ENCODE measurements around the gene KRT222. TPM values are rescaled to one million over a fixed set of nuclear protein-coding genes. Genes with fewer than 3 reads are reported as not detected.

KRT222 gene
- total RNA-seq, 3 donors from 2014 or later, result 0.43 to 1.0 TPM; not detected in 1

DNA sequence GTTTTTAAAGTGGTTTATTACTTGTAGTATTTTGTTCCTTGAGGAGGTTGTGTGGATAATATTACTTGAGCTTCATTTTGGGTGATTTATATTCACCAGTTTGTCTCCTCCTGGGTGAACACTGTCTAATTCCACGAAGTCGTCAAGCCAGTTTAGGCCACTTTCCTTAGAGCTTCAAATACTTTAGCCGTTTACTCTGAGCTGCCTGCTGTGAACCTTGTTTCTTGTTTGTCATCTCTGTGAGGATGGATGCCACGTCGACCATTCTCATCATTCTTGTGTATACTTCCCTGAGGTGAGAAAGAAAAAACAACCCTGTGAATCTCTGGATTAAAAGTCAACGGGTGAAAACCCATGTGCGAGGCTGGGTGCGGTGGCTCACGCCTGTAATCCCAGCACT lies 29.6 kb upstream of the KRT222 start:
- H3K9me3 ChIP-seq, result no peaks in the 10 kb centered on the region
- DNase-seq, result no peak
- intact Hi-C loops (cut with DNase I, micrococcal nuclease), result no loop called here
- no peak for TF ChIP-seq CTCF (IDR thresholded peaks at IDR 0.05)
- no peaks in the 10 kb centered on the region for H3K36me3 ChIP-seq (ENCODE audit: low read depth)
- H3K4me3 ChIP-seq, result no peak overlapping the region
- no peak for ATAC-seq
- no peaks in the 10 kb centered on the region for H3K4me1 ChIP-seq (ENCODE audit: low read depth)

GRCh38 chr17:40687106-40687505 lies 22.1 kb upstream of the KRT222 start:
- DNase-seq, result no peak
- Histone ChIP-seq H3K4me1 (ENCODE audit: low read depth) (no peaks in the 10 kb centered on the region), H3K9me3 (no peaks in the 10 kb centered on the region), H3K36me3 (ENCODE audit: low read depth) (no peaks in the 10 kb centered on the region), H3K4me3 (no peak overlapping the region)
- no peak for ATAC-seq
- intact Hi-C loops (cut with DNase I, micrococcal nuclease), result no loop called here
- TF ChIP-seq CTCF (IDR thresholded peaks at IDR 0.05), result no peak

DNA sequence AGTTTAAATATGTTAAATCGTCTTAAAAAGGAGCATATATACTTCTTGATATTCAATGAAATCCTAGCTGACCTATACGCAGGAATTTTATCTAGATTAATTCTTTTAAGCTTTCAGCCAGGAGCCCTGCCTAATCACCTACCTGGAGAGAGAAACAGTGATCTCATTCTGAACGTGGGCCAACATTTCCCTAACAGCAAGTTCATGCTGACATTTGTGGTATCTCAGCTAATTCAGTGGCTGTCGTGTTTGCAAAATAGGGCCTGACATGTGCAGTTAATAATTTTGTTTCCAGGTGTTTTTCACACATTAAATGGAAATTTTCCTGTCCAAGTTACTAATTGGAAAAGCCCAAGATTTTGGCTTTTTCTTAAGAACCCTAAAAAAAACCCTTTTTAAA lies 21.2 kb upstream of the KRT222 start:
- TF ChIP-seq CTCF (IDR thresholded peaks at IDR 0.05), result no peak
- DNase-seq (no peak), ATAC-seq (no peak)
- Histone ChIP-seq H3K4me1 (ENCODE audit: low read depth) (no peaks in the 10 kb centered on the region), H3K36me3 (ENCODE audit: low read depth) (no peaks in the 10 kb centered on the region), H3K4me3 (no peak overlapping the region), H3K9me3 (no peaks in the 10 kb centered on the region)
- intact Hi-C loops (cut with DNase I, micrococcal nuclease), result no loop called here

DNA sequence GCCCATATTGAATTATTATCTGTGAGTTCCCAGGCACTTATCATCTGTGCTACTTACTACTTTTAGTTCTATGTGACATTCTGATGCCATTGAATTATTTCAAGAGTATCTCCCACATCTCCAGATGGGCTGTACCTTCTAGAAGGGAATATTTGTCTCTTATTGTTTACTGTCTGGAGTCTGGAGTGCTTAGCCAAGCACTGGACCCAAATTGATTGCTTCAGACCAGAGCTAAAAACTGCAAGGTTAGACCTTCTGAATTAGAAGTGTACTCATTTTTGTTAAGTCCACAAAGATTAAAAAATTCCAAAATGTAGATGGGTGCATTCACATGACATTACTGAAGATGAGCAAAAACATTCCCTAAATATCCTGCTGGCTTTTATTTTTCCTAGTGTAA lies 16.0 kb upstream of the KRT222 start:
- intact Hi-C loops (cut with DNase I, micrococcal nuclease), result no loop called here
- Histone ChIP-seq H3K4me3 (no peak overlapping the region), H3K36me3 (ENCODE audit: low read depth) (no peaks in the 10 kb centered on the region), H3K9me3 (no peaks in the 10 kb centered on the region), H3K4me1 (ENCODE audit: low read depth) (no peaks in the 10 kb centered on the region)
- no peak for TF ChIP-seq CTCF (IDR thresholded peaks at IDR 0.05)
- DNase-seq, result no peak
- ATAC-seq, result no peak

DNA sequence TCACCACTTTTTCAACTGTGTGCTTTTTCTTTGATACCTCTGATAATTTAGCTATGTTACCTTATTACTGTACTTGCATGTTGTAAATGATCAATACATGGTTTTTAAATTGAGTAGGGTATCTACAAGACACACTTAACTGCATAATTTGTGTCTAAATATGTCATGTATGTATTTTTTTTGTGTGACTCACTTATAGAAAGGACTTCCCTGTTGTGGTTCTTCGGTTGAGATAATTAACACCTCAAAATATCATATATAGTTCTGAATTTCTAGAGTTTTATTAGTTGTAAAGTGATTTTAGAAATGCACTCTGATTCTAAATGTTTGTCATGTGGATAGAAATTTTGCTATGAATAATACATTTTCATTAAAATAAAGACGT lies 14.5 kb upstream of the KRT222 start:
- Histone ChIP-seq H3K4me3 (no peak overlapping the region), H3K36me3 (ENCODE audit: low read depth) (no peaks in the 10 kb centered on the region), H3K4me1 (ENCODE audit: low read depth) (no peaks in the 10 kb centered on the region), H3K9me3 (no peaks in the 10 kb centered on the region)
- TF ChIP-seq CTCF (IDR thresholded peaks at IDR 0.05), result no peak
- no peak for DNase-seq
- intact Hi-C loops (cut with DNase I, micrococcal nuclease), result no loop called here
- ATAC-seq, result no peak

GRCh38 chr17:40678902-40679522 lies 14.0 kb upstream of the KRT222 start:
- Histone ChIP-seq H3K36me3 (ENCODE audit: low read depth) (no peaks in the 10 kb centered on the region), H3K9me3 (no peaks in the 10 kb centered on the region), H3K4me3 (no peak overlapping the region), H3K4me1 (ENCODE audit: low read depth) (no peaks in the 10 kb centered on the region)
- intact Hi-C loops (cut with DNase I, micrococcal nuclease), result no loop called here
- no peak for TF ChIP-seq CTCF (IDR thresholded peaks at IDR 0.05)
- no peak for DNase-seq
- no peak for ATAC-seq
